Measurements from ENCODE around the gene ARHGAP18. TPM values are rescaled to one million over a fixed set of nuclear protein-coding genes. Genes with fewer than 3 reads are reported as not detected.

The ARHGAP18 gene
- total RNA-seq, 2 donors from 2014 or later = 14.3 to 17.7 TPM

- Mint-ChIP-seq H3K27ac (no peak overlapping the region), H3K9me3 (peaks cover 8% of the 10 kb centered on the region)
- DNase-seq = peak; percentile 63
These were observed 144.6 kb downstream of the ARHGAP18 start for GRCh38 chr6:129565366-129565765.

GRCh38 chr6:129558248-129558647 is 151.7 kb downstream of the ARHGAP18 start:
- peaks cover 25% of the 10 kb centered on the region for H3K4me1 ChIP-seq (ENCODE audit: control insufficient read depth, insufficient read depth, low read length)
- H3K27me3 ChIP-seq (ENCODE audit: control insufficient read depth, insufficient read depth, low read length, poor library complexity, severe bottlenecking) = no peaks in the 10 kb centered on the region
- H3K27me3 Mint-ChIP-seq (ENCODE audit: insufficient read depth) = no peaks in the 10 kb centered on the region
- DNase-seq = no peak
- no peak overlapping the region for H3K9ac ChIP-seq (ENCODE audit: extremely low read depth, low read length, poor library complexity, severe bottlenecking)
- H3K4me3 Mint-ChIP-seq = no peak overlapping the region
- no peak overlapping the region for H3K27ac Mint-ChIP-seq
- H3K36me3 ChIP-seq (ENCODE audit: control insufficient read depth, insufficient read depth, low read length) = no peaks in the 10 kb centered on the region
- H3K27ac ChIP-seq (ENCODE audit: low read depth, low read length) = no peak overlapping the region
- no peak for TF ChIP-seq CTCF (conservative IDR thresholded peaks at IDR 0.05)
- H3K36me3 Mint-ChIP-seq (ENCODE audit: low read depth) = no peaks in the 10 kb centered on the region
- no CpG with 5 or more reads among the region's 1 CpG for WGBS, 2 experiments (ENCODE audit: insufficient coverage in 1 of 2, insufficient read length in 1 of 2)
- peaks cover 33% of the 10 kb centered on the region for H3K4me1 Mint-ChIP-seq
- peaks cover 16% of the 10 kb centered on the region for H3K9me3 ChIP-seq (ENCODE audit: control insufficient read depth, low read length)
- H3K9me3 Mint-ChIP-seq = peaks cover 6% of the 10 kb centered on the region
- H3K4me3 ChIP-seq (ENCODE audit: low read length) = no peak overlapping the region

More at GRCh38 chr6:129565366-129565765, 144.6 kb downstream of the ARHGAP18 start:
- Histone ChIP-seq H3K4me3 (ENCODE audit: low read length) (no peak overlapping the region), H3K36me3 (ENCODE audit: control insufficient read depth, insufficient read depth, low read length) (no peaks in the 10 kb centered on the region), H3K9me3 (ENCODE audit: control insufficient read depth, low read length) (peaks cover 14% of the 10 kb centered on the region), H3K27ac (ENCODE audit: low read depth, low read length) (no peak overlapping the region), H3K27me3 (ENCODE audit: control insufficient read depth, insufficient read depth, low read length, poor library complexity, severe bottlenecking) (no peaks in the 10 kb centered on the region), H3K9ac (ENCODE audit: extremely low read depth, low read length, poor library complexity, severe bottlenecking) (no peak overlapping the region), H3K4me1 (ENCODE audit: control insufficient read depth, insufficient read depth, low read length) (no peaks in the 10 kb centered on the region)
- TF ChIP-seq CTCF (conservative IDR thresholded peaks at IDR 0.05) = no peak
- Mint-ChIP-seq H3K27me3 (ENCODE audit: insufficient read depth) (no peaks in the 10 kb centered on the region), H3K4me1 (peaks cover 17% of the 10 kb centered on the region), H3K36me3 (ENCODE audit: low read depth) (peaks cover 7% of the 10 kb centered on the region), H3K4me3 (no peak overlapping the region)
- 56 to 84% methylated on average over 4 of the region's 4 CpGs for WGBS, 2 experiments (ENCODE audit: insufficient coverage in 1 of 2, insufficient read length in 1 of 2)

- H3K4me3 ChIP-seq (ENCODE audit: low read length) = peak overlapping the region; percentile 7
- H3K9me3 ChIP-seq (ENCODE audit: control insufficient read depth, low read length) = peaks cover 5% of the 10 kb centered on the region
- peaks cover 6% of the 10 kb centered on the region for H3K9me3 Mint-ChIP-seq
- no peak for DNase-seq
- no peaks in the 10 kb centered on the region for H3K27me3 Mint-ChIP-seq (ENCODE audit: insufficient read depth)
- H3K4me3 Mint-ChIP-seq = no peak overlapping the region
- H3K9ac ChIP-seq (ENCODE audit: extremely low read depth, low read length, poor library complexity, severe bottlenecking) = no peak overlapping the region
- peaks cover 28% of the 10 kb centered on the region for H3K4me1 ChIP-seq (ENCODE audit: control insufficient read depth, insufficient read depth, low read length)
- WGBS, 2 experiments (ENCODE audit: insufficient coverage in 1 of 2, insufficient read length in 1 of 2) = 69 to 83% methylated on average over 1 to 5 of the region's 5 CpGs
- H3K36me3 Mint-ChIP-seq (ENCODE audit: low read depth) = no peaks in the 10 kb centered on the region
- H3K27ac ChIP-seq (ENCODE audit: low read depth, low read length) = no peak overlapping the region
- peaks cover 44% of the 10 kb centered on the region for H3K4me1 Mint-ChIP-seq
- peak overlapping the region; percentile 27 for H3K27ac Mint-ChIP-seq
- TF ChIP-seq CTCF (conservative IDR thresholded peaks at IDR 0.05) = peak; percentile 39
- no peaks in the 10 kb centered on the region for H3K27me3 ChIP-seq (ENCODE audit: control insufficient read depth, insufficient read depth, low read length, poor library complexity, severe bottlenecking)
- H3K36me3 ChIP-seq (ENCODE audit: control insufficient read depth, insufficient read depth, low read length) = no peaks in the 10 kb centered on the region
These were observed 154.7 kb downstream of the ARHGAP18 start for GRCh38 chr6:129555206-129555832.

All from endodermal cell (in vitro differentiated cells).